ENCODE results near the gene PRDX5. TPM values are rescaled to one million over a fixed set of nuclear protein-coding genes. Genes with fewer than 3 reads are reported as not detected.

Gene PRDX5
- total RNA-seq, 1 donor from 2014 or later = 264 TPM

- Mint-ChIP-seq H3K27me3 (ENCODE audit: unreplicated experiment) (peaks cover 10% of the 10 kb centered on the region), H3K27ac (ENCODE audit: unreplicated experiment) (no peak overlapping the region), H3K4me3 (ENCODE audit: unreplicated experiment) (no peak overlapping the region), H3K9me3 (ENCODE audit: unreplicated experiment) (no peaks in the 10 kb centered on the region), H3K36me3 (ENCODE audit: low read depth, unreplicated experiment) (peaks cover 7% of the 10 kb centered on the region), H3K4me1 (ENCODE audit: unreplicated experiment) (peaks cover 20% of the 10 kb centered on the region)
- TF ChIP-seq CTCF (IDR thresholded peaks at IDR 0.05; ENCODE audit: unreplicated experiment) = no peak
- no peak for DNase-seq (ENCODE audit: low spot score)
Measured at GRCh38 chr11:64357446-64357845, 39.5 kb downstream of the PRDX5 start.

GRCh38 chr11:64357904-64358535, 40.1 kb downstream of the PRDX5 start:
- TF ChIP-seq CTCF (IDR thresholded peaks at IDR 0.05; ENCODE audit: unreplicated experiment) = no peak
- H3K4me3 Mint-ChIP-seq (ENCODE audit: unreplicated experiment) = no peak overlapping the region

DNA sequence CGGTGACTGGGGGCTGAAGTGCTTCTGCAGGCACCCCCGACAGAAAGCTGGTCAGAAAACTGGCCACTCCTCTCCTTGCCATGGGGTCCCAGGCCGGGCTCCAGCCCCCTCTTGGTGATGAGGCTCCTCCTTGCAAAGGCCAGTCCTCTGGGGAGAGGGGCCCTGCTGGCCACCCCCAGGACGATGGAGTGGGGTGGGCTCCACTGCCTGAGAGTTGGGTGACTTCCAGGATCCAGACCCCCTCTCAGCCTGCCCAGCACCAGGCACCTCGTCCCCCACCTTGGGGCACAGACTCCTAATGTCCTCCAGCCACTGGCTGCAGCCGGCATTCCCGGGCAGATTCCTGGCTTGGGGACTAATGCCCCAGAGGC, 40.6 kb downstream of the PRDX5 start:
- Mint-ChIP-seq H3K4me3 (ENCODE audit: unreplicated experiment) (no peak overlapping the region), H3K27me3 (ENCODE audit: unreplicated experiment) (peaks cover 10% of the 10 kb centered on the region), H3K4me1 (ENCODE audit: unreplicated experiment) (peaks cover 20% of the 10 kb centered on the region), H3K36me3 (ENCODE audit: low read depth, unreplicated experiment) (peaks cover 12% of the 10 kb centered on the region), H3K27ac (ENCODE audit: unreplicated experiment) (no peak overlapping the region), H3K9me3 (ENCODE audit: unreplicated experiment) (no peaks in the 10 kb centered on the region)
- no peak for DNase-seq (ENCODE audit: low spot score)
- TF ChIP-seq CTCF (IDR thresholded peaks at IDR 0.05; ENCODE audit: unreplicated experiment) = no peak

More at GRCh38 chr11:64357904-64358535, 40.1 kb downstream of the PRDX5 start:
- peaks cover 10% of the 10 kb centered on the region for H3K36me3 Mint-ChIP-seq (ENCODE audit: low read depth, unreplicated experiment)
- peaks cover 20% of the 10 kb centered on the region for H3K4me1 Mint-ChIP-seq (ENCODE audit: unreplicated experiment)
- no peaks in the 10 kb centered on the region for H3K9me3 Mint-ChIP-seq (ENCODE audit: unreplicated experiment)
- DNase-seq (ENCODE audit: low spot score) = no peak
- peaks cover 10% of the 10 kb centered on the region for H3K27me3 Mint-ChIP-seq (ENCODE audit: unreplicated experiment)
- no peak overlapping the region for H3K27ac Mint-ChIP-seq (ENCODE audit: unreplicated experiment)

- peak; percentile 61 for DNase-seq (ENCODE audit: low spot score)
- no peak for TF ChIP-seq CTCF (IDR thresholded peaks at IDR 0.05; ENCODE audit: unreplicated experiment)
- H3K36me3 Mint-ChIP-seq (ENCODE audit: low read depth, unreplicated experiment) = peaks cover 13% of the 10 kb centered on the region
- H3K27me3 Mint-ChIP-seq (ENCODE audit: unreplicated experiment) = peaks cover 10% of the 10 kb centered on the region
- H3K4me1 Mint-ChIP-seq (ENCODE audit: unreplicated experiment) = peaks cover 20% of the 10 kb centered on the region
- H3K9me3 Mint-ChIP-seq (ENCODE audit: unreplicated experiment) = no peaks in the 10 kb centered on the region
- peak within 1 kb of the TSS; percentile 9 for H3K27ac Mint-ChIP-seq (ENCODE audit: unreplicated experiment)
- H3K4me3 Mint-ChIP-seq (ENCODE audit: unreplicated experiment) = peak within 1 kb of the TSS; percentile 88
Measured at GRCh38 chr11:64358907-64359711, 41.2 kb downstream of the PRDX5 start, which contains the start of gene RPS6KA4. Gene RPS6KA4, plus strand, starts transcription at chr11:64359162. Its CDS starts 74 bp downstream, at chr11:64359236.

All from endothelial cell (in vitro differentiated cells).